ENCODE measurements around the gene ANO6.

Gene ANO6

DNA sequence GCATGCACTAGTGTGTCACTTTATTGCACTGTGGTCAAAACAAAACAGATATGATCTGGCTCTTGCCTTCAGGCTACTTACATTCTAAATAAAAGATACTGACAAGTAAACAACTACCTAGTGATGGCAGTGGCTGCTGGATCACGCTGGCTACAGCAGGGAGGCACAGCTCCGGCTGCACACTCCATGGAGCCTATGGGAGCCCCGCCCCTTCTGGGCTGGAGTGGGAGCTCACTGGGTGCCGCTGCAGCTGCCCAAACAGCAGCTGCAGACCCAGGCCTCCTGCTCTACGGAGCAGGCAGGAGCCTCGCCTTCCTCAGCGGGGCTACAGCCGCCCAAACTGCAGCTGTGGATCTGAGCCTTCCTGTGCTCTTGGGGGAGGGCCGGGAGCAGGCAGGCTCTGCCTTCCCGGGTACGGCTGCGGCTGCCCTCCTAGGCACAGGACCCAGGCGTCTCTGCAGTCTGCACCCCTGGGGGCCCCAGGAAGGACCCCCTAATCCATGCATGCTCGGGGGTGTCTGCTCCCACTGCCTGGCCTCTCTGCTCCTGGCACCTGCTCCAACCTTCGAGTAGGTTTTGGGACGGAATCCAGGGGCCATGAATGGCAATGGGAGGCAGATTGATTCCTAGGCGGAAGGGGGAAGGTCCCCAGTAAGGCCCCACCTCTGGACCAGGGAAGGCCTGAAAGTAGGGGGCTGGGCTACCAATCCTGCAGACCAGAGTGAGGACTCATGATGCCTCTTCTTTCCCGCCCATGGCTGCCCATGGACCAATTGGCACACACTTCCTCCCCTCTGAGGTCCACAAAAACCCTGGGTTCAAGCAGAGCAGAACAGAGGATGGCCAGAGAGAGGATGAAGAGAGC, 253.1 kb downstream of the ANO6 start:
- DNase-seq (ENCODE audit: low read depth): no peak

DNA sequence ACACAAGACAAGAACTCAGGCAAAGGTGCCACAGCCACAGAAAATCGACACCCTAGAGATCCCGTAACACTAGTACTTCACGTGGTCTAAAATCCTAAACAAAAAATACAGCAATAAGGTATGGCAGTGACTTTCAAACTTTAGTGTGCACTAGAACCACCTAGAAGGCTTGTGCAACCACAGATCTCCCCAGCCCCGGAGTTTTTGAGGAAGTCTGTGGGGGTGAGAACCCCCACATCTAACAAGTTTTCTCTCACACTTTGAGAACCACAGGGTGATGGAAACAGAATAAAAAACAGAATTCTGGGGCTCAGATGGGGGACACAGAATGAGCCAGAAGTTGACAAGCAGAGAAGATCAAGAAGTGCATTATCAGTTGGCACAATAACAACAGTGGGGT, 254.0 kb downstream of the ANO6 start:
- DNase-seq (ENCODE audit: low read depth): no peak

DNA sequence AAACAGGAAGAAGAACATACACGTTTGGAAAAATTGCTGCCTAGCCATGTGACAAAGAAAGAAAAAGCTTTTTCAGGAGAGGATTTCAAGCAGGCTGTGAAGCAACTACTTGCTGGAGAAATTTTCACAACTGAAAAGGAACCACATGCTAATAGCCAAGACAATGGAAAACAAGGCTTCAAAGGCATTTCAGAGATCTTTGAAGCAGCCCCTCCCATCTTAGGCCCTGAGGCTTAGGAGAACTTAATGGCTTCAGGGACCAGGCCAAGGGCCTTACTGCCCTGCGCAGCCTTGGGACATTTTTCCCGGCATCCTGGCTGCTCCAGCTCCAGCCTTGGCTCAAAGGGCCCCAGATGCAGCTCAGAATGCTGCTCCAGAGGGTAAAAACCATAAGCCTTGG, 257.7 kb downstream of the ANO6 start:
- no peak for DNase-seq (ENCODE audit: low read depth)

DNA sequence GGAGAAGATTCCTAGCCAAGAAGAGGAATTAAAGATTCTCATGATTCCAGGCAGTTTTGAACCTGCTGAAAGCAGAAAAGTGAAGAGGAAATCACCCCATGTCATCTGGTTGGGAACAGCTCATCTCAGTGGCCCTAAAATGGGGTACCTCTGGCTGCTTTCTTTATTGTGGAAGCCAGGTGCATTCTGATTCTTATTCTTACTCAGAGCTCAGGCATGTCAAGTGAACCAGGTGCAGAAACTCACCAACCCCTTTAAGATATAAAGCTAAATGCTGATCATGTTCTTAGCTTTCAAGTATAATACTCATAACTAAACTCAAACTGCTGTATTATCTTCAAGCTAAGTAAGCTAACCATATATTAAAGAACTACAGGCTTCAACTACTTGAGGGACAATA, 259.7 kb downstream of the ANO6 start:
- DNase-seq (ENCODE audit: low read depth): no peak

DNA sequence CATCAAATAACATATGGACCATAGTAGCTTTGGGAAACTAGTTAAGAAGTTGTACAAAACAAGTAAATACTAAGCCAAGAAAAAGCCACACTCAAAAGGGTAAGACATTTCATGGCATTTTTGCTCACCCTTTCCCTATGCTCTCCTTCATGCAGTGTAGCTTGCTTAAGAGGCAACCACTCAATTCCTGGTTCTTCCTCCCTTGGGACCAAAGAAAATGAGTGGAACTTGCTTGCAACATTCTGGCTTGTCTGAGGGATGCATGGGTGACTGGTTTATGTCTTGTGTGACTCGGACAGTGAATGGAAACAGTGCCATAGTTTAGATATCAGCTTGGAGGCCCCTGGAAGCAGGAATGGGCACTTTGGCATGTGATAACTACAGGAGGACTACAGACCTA, 261.6 kb downstream of the ANO6 start:
- no peak for DNase-seq (ENCODE audit: low read depth)

DNA sequence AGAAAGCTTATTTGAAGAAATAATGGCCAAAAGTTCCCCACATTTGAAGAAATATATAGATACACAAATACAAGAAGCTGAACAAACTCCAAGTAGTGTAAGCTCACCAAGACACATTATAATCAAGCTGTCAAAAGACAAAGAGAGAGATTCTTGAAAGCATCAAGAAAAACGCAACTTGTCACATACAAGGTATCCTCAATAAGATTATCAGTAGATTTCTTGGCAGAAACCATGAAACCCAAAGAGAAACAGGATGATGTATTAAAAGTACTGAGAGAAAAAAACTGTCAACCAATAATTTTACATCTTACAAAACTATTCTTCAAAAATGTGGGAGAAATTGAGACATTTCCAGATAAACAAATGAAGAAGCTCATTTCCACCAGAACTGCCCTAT, 263.0 kb downstream of the ANO6 start:
- no peak for DNase-seq (ENCODE audit: low read depth)

DNA sequence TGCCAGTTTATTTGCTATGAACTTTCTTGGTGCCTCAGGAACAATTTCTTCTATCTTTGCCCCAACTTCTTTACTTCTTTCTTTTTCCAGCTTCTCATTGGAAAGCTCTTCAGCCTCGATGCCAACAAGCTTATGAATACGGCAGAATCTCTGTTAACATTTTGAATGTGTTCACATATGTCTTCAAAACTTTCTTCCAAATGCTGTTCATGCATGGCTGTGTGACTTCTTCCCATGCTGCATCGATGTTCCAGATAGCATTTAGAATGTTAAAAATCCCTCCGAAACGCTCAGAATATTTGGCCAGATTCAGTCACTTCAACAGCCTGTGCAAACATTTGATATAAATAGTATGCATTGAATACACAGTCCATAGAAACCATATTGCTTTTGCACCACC, 265.9 kb downstream of the ANO6 start:
- no peak for DNase-seq (ENCODE audit: low read depth)

DNA sequence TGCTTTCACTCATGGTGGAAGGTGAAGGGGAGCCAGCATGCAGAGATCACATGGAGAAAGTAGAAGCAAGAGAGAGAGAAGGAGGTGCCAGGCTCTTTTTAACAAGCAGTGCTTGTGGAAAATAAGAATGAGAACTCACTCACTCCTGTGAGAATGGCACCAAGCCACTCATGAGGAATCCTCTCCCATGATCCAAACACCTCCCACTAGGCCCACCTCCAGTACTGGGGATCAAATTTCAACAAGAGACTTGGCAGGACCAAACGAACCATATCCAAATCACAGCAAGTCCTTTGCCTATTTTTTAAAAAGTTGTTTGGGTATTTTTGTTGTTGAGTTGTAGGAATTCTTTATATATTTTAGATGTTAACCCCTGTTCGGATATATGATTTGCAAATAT, 267.7 kb downstream of the ANO6 start:
- no peak for DNase-seq (ENCODE audit: low read depth)

Data from stimulated activated CD8-positive, alpha-beta memory T cell treated with anti-CD3 and anti-CD28 coated beads, Interleukin-4, amount 100 ng/mL, for 24 hours (primary cell).